SU-DHL-6 (cell line): Measurements from ENCODE around the gene GTF2H2C.

Experiments used
- H2AFZ ChIP-seq: fragments of 200-600 bp; sonication (generic); 2 replicates; pipeline ENCODE4 v1.6.1; 2014; ENCODE audit warnings: low read depth, mild to moderate bottlenecking, moderate library complexity, mixed read lengths, antibody characterized with exemption, low read length; ENCODE audit not compliant: severe bottlenecking
- H3F3A ChIP-seq: fragments of 200-600 bp; shearing (Covaris generic); 2 replicates; pipeline ENCODE4 v1.6.0; 2016; ENCODE audit warnings: antibody characterized with exemption, mild to moderate bottlenecking; ENCODE audit not compliant: insufficient read depth
- H3K27ac ChIP-seq: fragments of 200-600 bp; sonication (generic); 2 replicates; pipeline ENCODE4 v1.5.1; 2016; ENCODE audit warnings: low read depth, mild to moderate bottlenecking, low read length, moderate library complexity, mixed read lengths
- H3K27me3 ChIP-seq: fragments of 200-600 bp; sonication (generic), shearing (Covaris generic); 2 replicates; pipeline ENCODE4 v1.6.0; 2014; ENCODE audit warnings: mild to moderate bottlenecking, low read length
- H3K36me3 ChIP-seq: fragments of 200-600 bp; sonication (generic); 2 replicates; pipeline ENCODE4 v1.6.1; 2014; ENCODE audit warnings: mild to moderate bottlenecking, low read length, mixed read lengths
- H3K4me2 ChIP-seq: fragments of 300-600, 200-600 bp; shearing (Covaris generic), sonication (generic); 2 replicates; pipeline ENCODE4 v1.6.0; 2014; ENCODE audit warnings: low read length, low read depth, mild to moderate bottlenecking; ENCODE audit not compliant: poor library complexity, severe bottlenecking
- H3K4me3 ChIP-seq: fragments of 200-600 bp; sonication (generic); 2 replicates; pipeline ENCODE4 v1.5.1; 2014; ENCODE audit warnings: antibody characterized with exemption, low read length, mild to moderate bottlenecking, mixed read lengths; ENCODE audit not compliant: insufficient read depth, poor library complexity, severe bottlenecking
- H3K79me2 ChIP-seq: fragments of 200-600 bp; sonication (generic); 2 replicates; pipeline ENCODE4 v1.6.1; 2014; ENCODE audit warnings: mild to moderate bottlenecking, low read length, moderate library complexity; ENCODE audit not compliant: insufficient read depth
- H3K9ac ChIP-seq: fragments of 200-600 bp; sonication (generic); 2 replicates; pipeline ENCODE4 v1.7.0; 2014; ENCODE audit warnings: mild to moderate bottlenecking, low read length
- H3K9me2 ChIP-seq: fragments of 200-600 bp; sonication (generic); replicated peaks from 2 replicates; pipeline ENCODE4 v1.6.1; 2014; ENCODE audit warnings: low read length; ENCODE audit not compliant: insufficient read depth
- H3K9me3 ChIP-seq: fragments of 200-600 bp; sonication (generic); 2 replicates; pipeline ENCODE4 v1.6.1; 2014; ENCODE audit warnings: low read length, mixed read lengths; ENCODE audit not compliant: insufficient read depth
- H4K20me1 ChIP-seq: fragments of 200-600 bp; sonication (generic); 2 replicates; pipeline ENCODE4 v1.6.1; 2014; ENCODE audit warnings: low read depth, mild to moderate bottlenecking, antibody characterized with exemption, low read length, moderate library complexity, mixed read lengths
- CTCF ChIP-seq: fragments of 200-600 bp; sonication (generic); IDR thresholded peaks from one replicate; pipeline ENCODE4 v1.5.1; 2017; ENCODE audit warnings: antibody characterized with exemption, mild to moderate bottlenecking, low read length, moderate library complexity; ENCODE audit not compliant: insufficient read depth, poor library complexity, severe bottlenecking
- EZH2phosphoT487 ChIP-seq: fragments of 200-600 bp; sonication (generic), shearing (Covaris generic); conservative IDR thresholded peaks from 2 replicates; pipeline ENCODE4 v1.6.1; 2018; ENCODE audit warnings: mild to moderate bottlenecking, antibody characterized with exemption, low read length, moderate library complexity, mixed read lengths

Gene GTF2H2C

GRCh38 chr5:69527128-69527770, 32.7 kb upstream of the GTF2H2C start:
- Histone ChIP-seq H3K36me3 (no peaks in the 10 kb centered on the region), H2AFZ (no peak overlapping the region), H3K4me3 (no peak overlapping the region), H3K27ac (no peak overlapping the region), H3F3A (no peaks in the 10 kb centered on the region), H3K27me3 (no peaks in the 10 kb centered on the region), H3K9me2 (no peaks in the 10 kb centered on the region), H3K9me3 (no peaks in the 10 kb centered on the region), H3K9ac (no peak overlapping the region), H3K4me2 (no peak overlapping the region), H4K20me1 (no peaks in the 10 kb centered on the region), H3K79me2 (no peaks in the 10 kb centered on the region)
- TF ChIP-seq CTCF, result no peak
- no peak for TF ChIP-seq EZH2phosphoT487

DNA sequence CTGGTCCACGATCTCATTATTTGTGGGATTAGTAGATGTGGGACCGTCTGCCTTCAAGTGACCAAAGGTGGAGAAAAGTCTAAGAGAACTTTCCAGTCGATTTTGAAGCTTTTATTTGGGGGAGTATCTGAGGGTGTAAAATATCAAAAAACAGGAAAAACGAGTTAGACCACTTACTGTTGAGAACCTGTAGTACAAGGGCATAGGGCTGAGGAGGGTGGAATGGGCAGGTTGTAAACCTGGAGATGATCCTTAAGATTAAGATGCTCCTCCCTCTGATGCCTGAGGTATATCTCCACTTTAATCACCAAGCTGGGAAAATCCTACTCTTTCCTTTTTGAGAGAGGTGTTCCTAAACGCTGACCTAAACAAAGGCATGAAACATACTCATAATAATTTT, 32.0 kb upstream of the GTF2H2C start:
- H3K9me2 ChIP-seq, result no peaks in the 10 kb centered on the region
- H3K27ac ChIP-seq, result no peak overlapping the region
- no peak overlapping the region for H2AFZ ChIP-seq
- H4K20me1 ChIP-seq, result no peaks in the 10 kb centered on the region
- H3K4me3 ChIP-seq, result no peak overlapping the region
- no peaks in the 10 kb centered on the region for H3K79me2 ChIP-seq
- no peak overlapping the region for H3K4me2 ChIP-seq
- H3F3A ChIP-seq, result no peaks in the 10 kb centered on the region
- H3K9ac ChIP-seq, result no peak overlapping the region
- no peaks in the 10 kb centered on the region for H3K36me3 ChIP-seq
- TF ChIP-seq EZH2phosphoT487, result no peak
- no peaks in the 10 kb centered on the region for H3K27me3 ChIP-seq
- H3K9me3 ChIP-seq, result no peaks in the 10 kb centered on the region

- Histone ChIP-seq H2AFZ (no peak overlapping the region), H3K9me3 (no peaks in the 10 kb centered on the region), H3K9ac (no peak overlapping the region), H3F3A (no peaks in the 10 kb centered on the region), H3K9me2 (no peaks in the 10 kb centered on the region), H3K36me3 (no peaks in the 10 kb centered on the region), H4K20me1 (no peaks in the 10 kb centered on the region), H3K79me2 (no peaks in the 10 kb centered on the region), H3K27me3 (no peaks in the 10 kb centered on the region), H3K27ac (no peak overlapping the region), H3K4me3 (no peak overlapping the region), H3K4me2 (no peak overlapping the region)
- TF ChIP-seq EZH2phosphoT487 (no peak), CTCF (no peak)
These were observed 31.4 kb upstream of the GTF2H2C start for GRCh38 chr5:69528609-69529008.

DNA sequence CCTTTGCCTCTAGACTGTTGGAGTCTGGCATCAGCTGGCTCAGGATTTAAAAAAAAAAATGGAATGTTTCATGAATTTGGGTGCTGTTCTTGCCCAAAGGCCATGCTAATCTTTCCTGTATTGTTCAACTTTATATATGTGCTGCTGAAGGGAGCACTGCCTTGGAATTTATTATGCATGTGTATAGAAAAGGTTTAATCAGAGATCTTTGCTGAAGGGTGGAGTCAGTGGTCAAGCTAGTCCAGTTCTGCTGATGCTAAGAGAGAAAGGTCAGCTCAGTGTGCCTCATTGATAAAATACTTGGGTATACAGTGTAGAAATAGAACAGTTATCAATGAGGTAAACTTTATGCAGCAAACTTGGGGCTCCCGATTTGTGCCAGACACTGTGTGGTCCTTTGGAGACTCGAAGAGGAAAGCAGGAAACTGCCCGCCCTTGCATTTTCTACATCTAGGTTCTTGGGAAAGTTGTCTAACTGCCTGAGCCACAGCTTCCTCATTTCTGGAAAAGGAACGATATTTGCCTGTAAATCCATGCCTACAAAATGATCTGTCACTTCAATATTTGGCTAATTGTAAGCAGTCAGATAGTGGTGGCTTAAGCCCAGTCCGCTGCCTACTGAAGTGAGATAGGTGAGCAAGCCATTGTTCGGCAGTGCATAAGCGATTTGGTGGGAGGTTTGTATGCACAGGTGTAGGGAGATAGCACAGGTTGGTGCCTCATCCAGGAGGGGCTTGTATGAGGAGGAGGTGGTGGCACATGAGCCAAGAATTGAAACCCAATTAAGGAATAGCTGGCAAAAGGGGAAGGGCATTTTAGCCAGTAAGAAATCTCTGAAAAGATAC, 29.2 kb upstream of the GTF2H2C start:
- no peaks in the 10 kb centered on the region for H3K9me2 ChIP-seq
- no peaks in the 10 kb centered on the region for H3F3A ChIP-seq
- H3K27ac ChIP-seq, result no peak overlapping the region
- H4K20me1 ChIP-seq, result no peaks in the 10 kb centered on the region
- no peaks in the 10 kb centered on the region for H3K27me3 ChIP-seq
- no peak overlapping the region for H3K9ac ChIP-seq
- H3K9me3 ChIP-seq, result no peaks in the 10 kb centered on the region
- H3K4me3 ChIP-seq, result no peak overlapping the region
- no peaks in the 10 kb centered on the region for H3K36me3 ChIP-seq
- H3K79me2 ChIP-seq, result no peaks in the 10 kb centered on the region
- H2AFZ ChIP-seq, result no peak overlapping the region
- TF ChIP-seq EZH2phosphoT487, result no peak
- TF ChIP-seq CTCF, result no peak
- no peak overlapping the region for H3K4me2 ChIP-seq
